B cell (primary cell): ENCODE measurements around the gene PEX5.

Experiments used
- EZH2 ChIP-seq: IDR thresholded peaks from 2 replicates; pipeline ENCODE4 v1.6.1; 2012; ENCODE audit warnings: borderline replicate concordance, low read depth, mild to moderate bottlenecking, moderate library complexity, low read length; ENCODE audit not compliant: insufficient read depth, poor library complexity, severe bottlenecking
- TF ChIP-seq, protein P1 (sequence below): fragments of 200-600 bp; IDR thresholded peaks from one replicate; pipeline ENCODE4 v1.8.0; 2022; ENCODE audit warnings: antibody characterized with exemption, mild to moderate bottlenecking

DNA sequence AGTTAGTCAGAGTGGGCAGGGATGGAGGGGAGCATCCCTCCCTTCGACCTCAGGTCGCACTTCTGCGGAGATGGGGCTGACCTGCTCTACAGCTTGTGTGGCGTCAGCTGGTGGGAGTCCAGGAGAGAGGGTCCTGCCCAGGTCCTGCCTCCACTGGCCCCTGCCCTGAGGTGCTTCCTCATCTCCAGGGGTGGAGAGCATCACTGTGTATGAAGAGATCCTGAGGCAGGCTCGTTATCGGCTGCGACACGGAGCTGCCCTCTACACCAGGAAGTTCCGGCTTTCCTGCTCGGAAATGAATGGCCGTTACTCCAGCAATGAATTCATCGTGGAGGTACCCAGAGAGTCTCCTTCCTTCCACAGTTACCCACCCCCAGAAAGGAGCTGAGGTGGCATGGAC is 39.1 kb upstream of the PEX5 start:
- TF ChIP-seq, protein P1, sequence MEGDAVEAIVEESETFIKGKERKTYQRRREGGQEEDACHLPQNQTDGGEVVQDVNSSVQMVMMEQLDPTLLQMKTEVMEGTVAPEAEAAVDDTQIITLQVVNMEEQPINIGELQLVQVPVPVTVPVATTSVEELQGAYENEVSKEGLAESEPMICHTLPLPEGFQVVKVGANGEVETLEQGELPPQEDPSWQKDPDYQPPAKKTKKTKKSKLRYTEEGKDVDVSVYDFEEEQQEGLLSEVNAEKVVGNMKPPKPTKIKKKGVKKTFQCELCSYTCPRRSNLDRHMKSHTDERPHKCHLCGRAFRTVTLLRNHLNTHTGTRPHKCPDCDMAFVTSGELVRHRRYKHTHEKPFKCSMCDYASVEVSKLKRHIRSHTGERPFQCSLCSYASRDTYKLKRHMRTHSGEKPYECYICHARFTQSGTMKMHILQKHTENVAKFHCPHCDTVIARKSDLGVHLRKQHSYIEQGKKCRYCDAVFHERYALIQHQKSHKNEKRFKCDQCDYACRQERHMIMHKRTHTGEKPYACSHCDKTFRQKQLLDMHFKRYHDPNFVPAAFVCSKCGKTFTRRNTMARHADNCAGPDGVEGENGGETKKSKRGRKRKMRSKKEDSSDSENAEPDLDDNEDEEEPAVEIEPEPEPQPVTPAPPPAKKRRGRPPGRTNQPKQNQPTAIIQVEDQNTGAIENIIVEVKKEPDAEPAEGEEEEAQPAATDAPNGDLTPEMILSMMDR = no peak
- no peak for TF ChIP-seq EZH2
